ENCODE measurements around the gene DNAJC5. TPM values are rescaled to one million over a fixed set of nuclear protein-coding genes. Genes with fewer than 3 reads are reported as not detected.
"Not testable (repeated sequence)": the region's sequence is repeated elsewhere in the genome, so short reads cannot be mapped to it uniquely, and the experiment has no call there.

DNAJC5 gene
- total RNA-seq, 1 experiment from 2014 or later: 28.5 TPM

- Mint-ChIP-seq H3K36me3 (peaks cover 32% of the 10 kb centered on the region), H3K27me3 (ENCODE audit: low read depth) (no peaks in the 10 kb centered on the region), H3K4me3 (no peak overlapping the region), H3K4me1 (peaks cover 9% of the 10 kb centered on the region), H3K27ac (no peak overlapping the region), H3K9me3 (peaks cover 19% of the 10 kb centered on the region)
- TF ChIP-seq ZNF121 (CRISPR knock-in tag; IDR thresholded peaks at IDR 0.05) (no peak), NFYB (CRISPR knock-in tag; conservative IDR thresholded peaks at IDR 0.05; ENCODE audit: low read depth) (no peak), NFE2L1 (CRISPR knock-in tag; IDR thresholded peaks at IDR 0.05) (no peak), OVOL2 (CRISPR knock-in tag; IDR thresholded peaks at IDR 0.05; ENCODE audit: borderline replicate concordance) (no peak), MXD4 (CRISPR knock-in tag; IDR thresholded peaks at IDR 0.05; ENCODE audit: borderline replicate concordance) (no peak), ATF3 (CRISPR knock-in tag; conservative IDR thresholded peaks at IDR 0.05) (no peak)
- TF ChIP-seq, protein P1, sequence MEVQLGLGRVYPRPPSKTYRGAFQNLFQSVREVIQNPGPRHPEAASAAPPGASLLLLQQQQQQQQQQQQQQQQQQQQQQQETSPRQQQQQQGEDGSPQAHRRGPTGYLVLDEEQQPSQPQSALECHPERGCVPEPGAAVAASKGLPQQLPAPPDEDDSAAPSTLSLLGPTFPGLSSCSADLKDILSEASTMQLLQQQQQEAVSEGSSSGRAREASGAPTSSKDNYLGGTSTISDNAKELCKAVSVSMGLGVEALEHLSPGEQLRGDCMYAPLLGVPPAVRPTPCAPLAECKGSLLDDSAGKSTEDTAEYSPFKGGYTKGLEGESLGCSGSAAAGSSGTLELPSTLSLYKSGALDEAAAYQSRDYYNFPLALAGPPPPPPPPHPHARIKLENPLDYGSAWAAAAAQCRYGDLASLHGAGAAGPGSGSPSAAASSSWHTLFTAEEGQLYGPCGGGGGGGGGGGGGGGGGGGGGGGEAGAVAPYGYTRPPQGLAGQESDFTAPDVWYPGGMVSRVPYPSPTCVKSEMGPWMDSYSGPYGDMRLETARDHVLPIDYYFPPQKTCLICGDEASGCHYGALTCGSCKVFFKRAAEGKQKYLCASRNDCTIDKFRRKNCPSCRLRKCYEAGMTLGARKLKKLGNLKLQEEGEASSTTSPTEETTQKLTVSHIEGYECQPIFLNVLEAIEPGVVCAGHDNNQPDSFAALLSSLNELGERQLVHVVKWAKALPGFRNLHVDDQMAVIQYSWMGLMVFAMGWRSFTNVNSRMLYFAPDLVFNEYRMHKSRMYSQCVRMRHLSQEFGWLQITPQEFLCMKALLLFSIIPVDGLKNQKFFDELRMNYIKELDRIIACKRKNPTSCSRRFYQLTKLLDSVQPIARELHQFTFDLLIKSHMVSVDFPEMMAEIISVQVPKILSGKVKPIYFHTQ (CRISPR knock-in tag; IDR thresholded peaks at IDR 0.05): no peak
- TF ChIP-seq, protein P2, sequence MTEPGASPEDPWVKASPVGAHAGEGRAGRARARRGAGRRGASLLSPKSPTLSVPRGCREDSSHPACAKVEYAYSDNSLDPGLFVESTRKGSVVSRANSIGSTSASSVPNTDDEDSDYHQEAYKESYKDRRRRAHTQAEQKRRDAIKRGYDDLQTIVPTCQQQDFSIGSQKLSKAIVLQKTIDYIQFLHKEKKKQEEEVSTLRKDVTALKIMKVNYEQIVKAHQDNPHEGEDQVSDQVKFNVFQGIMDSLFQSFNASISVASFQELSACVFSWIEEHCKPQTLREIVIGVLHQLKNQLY (CRISPR knock-in tag; IDR thresholded peaks at IDR 0.05): no peak
- TF ChIP-seq, protein P3, sequence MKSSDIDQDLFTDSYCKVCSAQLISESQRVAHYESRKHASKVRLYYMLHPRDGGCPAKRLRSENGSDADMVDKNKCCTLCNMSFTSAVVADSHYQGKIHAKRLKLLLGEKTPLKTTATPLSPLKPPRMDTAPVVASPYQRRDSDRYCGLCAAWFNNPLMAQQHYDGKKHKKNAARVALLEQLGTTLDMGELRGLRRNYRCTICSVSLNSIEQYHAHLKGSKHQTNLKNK (CRISPR knock-in tag; IDR thresholded peaks at IDR 0.05): no peak
- CTCF ChIA-PET: interaction anchor here (3.1 kb wide), 1 partner anchor 60 kb away, joined by 11 read pairs; no protein-coding TSS in a partner anchor
- ATAC-seq (no peak), DNase-seq (ENCODE audit: low spot score) (no peak)
- POLR2A ChIA-PET: no interaction called here
These were observed 18.8 kb downstream of the DNAJC5 start for GRCh38 chr20:63913768-63914167.

GRCh38 chr20:63915471-63915870, 20.5 kb downstream of the DNAJC5 start:
- DNase-seq (ENCODE audit: low spot score) (no peak), ATAC-seq (no peak)
- ChIA-PET CTCF (no interaction called here), POLR2A (no interaction called here)
- no peak overlapping the region for H3K4me3 Mint-ChIP-seq
- H3K27me3 Mint-ChIP-seq (ENCODE audit: low read depth): no peaks in the 10 kb centered on the region
- TF ChIP-seq PRRX2 (CRISPR knock-in tag; IDR thresholded peaks at IDR 0.05) (no peak), USF1 (CRISPR knock-in tag; IDR thresholded peaks at IDR 0.05) (no peak)
- peaks cover 19% of the 10 kb centered on the region for H3K9me3 Mint-ChIP-seq
- peaks cover 6% of the 10 kb centered on the region for H3K4me1 Mint-ChIP-seq
- peaks cover 31% of the 10 kb centered on the region for H3K36me3 Mint-ChIP-seq
- no peak overlapping the region for H3K27ac Mint-ChIP-seq

- H3K27me3 Mint-ChIP-seq (ENCODE audit: low read depth); POLR2A ChIA-PET; CTCF ChIA-PET; H3K4me1 Mint-ChIP-seq; H3K27ac Mint-ChIP-seq; ATAC-seq; H3K4me3 Mint-ChIP-seq; DNase-seq (ENCODE audit: low spot score): not testable (repeated sequence)
- Mint-ChIP-seq H3K9me3 (peaks cover 19% of the 10 kb centered on the region), H3K36me3 (peaks cover 31% of the 10 kb centered on the region)
These were observed 21.5 kb downstream of the DNAJC5 start for GRCh38 chr20:63916371-63916939.

- CTCF ChIA-PET: interaction anchor here (0.7 to 2.1 kb wide), 2 partner anchors 56 to 132 kb away, joined by 3 to 9 read pairs; no protein-coding TSS in a partner anchor
- peaks cover 19% of the 10 kb centered on the region for H3K9me3 Mint-ChIP-seq
- peaks cover 5% of the 10 kb centered on the region for H3K4me1 Mint-ChIP-seq
- no peak overlapping the region for H3K4me3 Mint-ChIP-seq
- POLR2A ChIA-PET: interaction anchor here (0.5 kb wide), 1 partner anchor 11 kb away, joined by 3 read pairs; no protein-coding TSS in a partner anchor
- DNase-seq (ENCODE audit: low spot score): no peak
- no peak for ATAC-seq
- peaks cover 31% of the 10 kb centered on the region for H3K36me3 Mint-ChIP-seq
- H3K27ac Mint-ChIP-seq: no peak overlapping the region
- H3K27me3 Mint-ChIP-seq (ENCODE audit: low read depth): no peaks in the 10 kb centered on the region
- TF ChIP-seq ZSCAN18 (CRISPR knock-in tag; IDR thresholded peaks at IDR 0.05) (no peak), SMAD3 (CRISPR knock-in tag; IDR thresholded peaks at IDR 0.05; ENCODE audit: borderline replicate concordance) (no peak), GABPB1 (CRISPR knock-in tag; IDR thresholded peaks at IDR 0.05) (no peak), ATF1 (CRISPR knock-in tag; IDR thresholded peaks at IDR 0.05) (no peak), ERG (CRISPR knock-in tag; IDR thresholded peaks at IDR 0.05) (no peak)
- TF ChIP-seq, protein P4, sequence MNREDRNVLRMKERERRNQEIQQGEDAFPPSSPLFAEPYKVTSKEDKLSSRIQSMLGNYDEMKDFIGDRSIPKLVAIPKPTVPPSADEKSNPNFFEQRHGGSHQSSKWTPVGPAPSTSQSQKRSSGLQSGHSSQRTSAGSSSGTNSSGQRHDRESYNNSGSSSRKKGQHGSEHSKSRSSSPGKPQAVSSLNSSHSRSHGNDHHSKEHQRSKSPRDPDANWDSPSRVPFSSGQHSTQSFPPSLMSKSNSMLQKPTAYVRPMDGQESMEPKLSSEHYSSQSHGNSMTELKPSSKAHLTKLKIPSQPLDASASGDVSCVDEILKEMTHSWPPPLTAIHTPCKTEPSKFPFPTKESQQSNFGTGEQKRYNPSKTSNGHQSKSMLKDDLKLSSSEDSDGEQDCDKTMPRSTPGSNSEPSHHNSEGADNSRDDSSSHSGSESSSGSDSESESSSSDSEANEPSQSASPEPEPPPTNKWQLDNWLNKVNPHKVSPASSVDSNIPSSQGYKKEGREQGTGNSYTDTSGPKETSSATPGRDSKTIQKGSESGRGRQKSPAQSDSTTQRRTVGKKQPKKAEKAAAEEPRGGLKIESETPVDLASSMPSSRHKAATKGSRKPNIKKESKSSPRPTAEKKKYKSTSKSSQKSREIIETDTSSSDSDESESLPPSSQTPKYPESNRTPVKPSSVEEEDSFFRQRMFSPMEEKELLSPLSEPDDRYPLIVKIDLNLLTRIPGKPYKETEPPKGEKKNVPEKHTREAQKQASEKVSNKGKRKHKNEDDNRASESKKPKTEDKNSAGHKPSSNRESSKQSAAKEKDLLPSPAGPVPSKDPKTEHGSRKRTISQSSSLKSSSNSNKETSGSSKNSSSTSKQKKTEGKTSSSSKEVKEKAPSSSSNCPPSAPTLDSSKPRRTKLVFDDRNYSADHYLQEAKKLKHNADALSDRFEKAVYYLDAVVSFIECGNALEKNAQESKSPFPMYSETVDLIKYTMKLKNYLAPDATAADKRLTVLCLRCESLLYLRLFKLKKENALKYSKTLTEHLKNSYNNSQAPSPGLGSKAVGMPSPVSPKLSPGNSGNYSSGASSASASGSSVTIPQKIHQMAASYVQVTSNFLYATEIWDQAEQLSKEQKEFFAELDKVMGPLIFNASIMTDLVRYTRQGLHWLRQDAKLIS (CRISPR knock-in tag; IDR thresholded peaks at IDR 0.05; ENCODE audit: borderline replicate concordance): no peak
These were observed 22.9 kb downstream of the DNAJC5 start for GRCh38 chr20:63917811-63918210.
